ENCODE data around the gene OBP2B. TPM values are rescaled to one million over a fixed set of nuclear protein-coding genes. Genes with fewer than 3 reads are reported as not detected.

Gene OBP2B
- total and polyA plus RNA-seq, 9 of the 15 experiments (the other 6 are each of a cell fraction or from before 2014, with no cell fraction given) = not detected

GRCh38 chr9:133160742-133161546, 48.1 kb downstream of the OBP2B start (continued):
- no peak for TF ChIP-seq ATF1 (CRISPR knock-in tag; IDR thresholded peaks at IDR 0.05)
- TF ChIP-seq ATF1 (tag; IDR thresholded peaks at IDR 0.05) = no peak
- no peak for TF ChIP-seq POLR2A (conservative IDR thresholded peaks at IDR 0.05)
- TF ChIP-seq SLC30A9 (CRISPR knock-in tag; IDR thresholded peaks at IDR 0.05) = no peak
- TF ChIP-seq HDAC1 (IDR thresholded peaks at IDR 0.05) = no peak
- peak; percentile 51 for TF ChIP-seq SMAD4 (CRISPR knock-in tag; conservative IDR thresholded peaks at IDR 0.05)
- TF ChIP-seq TSHZ1 (CRISPR knock-in tag; IDR thresholded peaks at IDR 0.05) = no peak
- TF ChIP-seq XRCC3 (IDR thresholded peaks at IDR 0.05) = no peak
- no peak for TF ChIP-seq NCOA1 (IDR thresholded peaks at IDR 0.05; ENCODE audit: low read depth)
- TF ChIP-seq ARID2 (IDR thresholded peaks at IDR 0.05) = no peak
- peak; percentile 96 for TF ChIP-seq CEBPB (tag; IDR thresholded peaks at IDR 0.05)
- TF ChIP-seq CTBP1 (IDR thresholded peaks at IDR 0.05; ENCODE audit: borderline replicate concordance) = peak; percentile 58; the same call in 1 of the 2 replicates
- no peak for TF ChIP-seq NCOA6 (IDR thresholded peaks at IDR 0.05)
- 0 out of 2 replicates have a peak, but pooled peaks have one; percentile 29 for TF ChIP-seq HDAC2 (IDR thresholded peaks at IDR 0.05)
- no peak for TF ChIP-seq PRMT5 (CRISPR knock-in tag; IDR thresholded peaks at IDR 0.05)
- no peak for TF ChIP-seq ZNF717 (CRISPR knock-in tag; IDR thresholded peaks at IDR 0.05)
- TF ChIP-seq MED1 (CRISPR knock-in tag; IDR thresholded peaks at IDR 0.05; ENCODE audit: borderline replicate concordance) = no peak
- no peak for TF ChIP-seq BCL6 (CRISPR knock-in tag; IDR thresholded peaks at IDR 0.05)
- TF ChIP-seq NCOR1 (IDR thresholded peaks at IDR 0.05) = peak; percentile 16; the same call in 1 of the 2 replicates
- TF ChIP-seq SMC3 (conservative IDR thresholded peaks at IDR 0.05; ENCODE audit: insufficient read depth, low read depth, low read length) = 0 out of 2 replicates have a peak, but pooled peaks have one; percentile 30
- TF ChIP-seq SP2 (IDR thresholded peaks at IDR 0.05; ENCODE audit: extremely low read depth, low read depth, low read length, poor library complexity, severe bottlenecking) = no peak
- 0 out of 2 replicates have a peak, but pooled peaks have one; percentile 55 for TF ChIP-seq TOE1 (IDR thresholded peaks at IDR 0.05; ENCODE audit: borderline replicate concordance)
- TF ChIP-seq TOE1 (CRISPR knock-in tag; IDR thresholded peaks at IDR 0.05; ENCODE audit: borderline replicate concordance, low read depth) = no peak
- no peak for TF ChIP-seq STAT6 (CRISPR knock-in tag; IDR thresholded peaks at IDR 0.05)
- no peak for TF ChIP-seq ZNF3 (CRISPR knock-in tag; IDR thresholded peaks at IDR 0.05)
- TF ChIP-seq HLTF (IDR thresholded peaks at IDR 0.05) = no peak
- no peak for TF ChIP-seq FOXK1 (CRISPR knock-in tag; IDR thresholded peaks at IDR 0.05; ENCODE audit: borderline replicate concordance)

Data from K562 (cell line).